Measurements from ENCODE around the gene COL6A5.

The COL6A5 gene

DNA sequence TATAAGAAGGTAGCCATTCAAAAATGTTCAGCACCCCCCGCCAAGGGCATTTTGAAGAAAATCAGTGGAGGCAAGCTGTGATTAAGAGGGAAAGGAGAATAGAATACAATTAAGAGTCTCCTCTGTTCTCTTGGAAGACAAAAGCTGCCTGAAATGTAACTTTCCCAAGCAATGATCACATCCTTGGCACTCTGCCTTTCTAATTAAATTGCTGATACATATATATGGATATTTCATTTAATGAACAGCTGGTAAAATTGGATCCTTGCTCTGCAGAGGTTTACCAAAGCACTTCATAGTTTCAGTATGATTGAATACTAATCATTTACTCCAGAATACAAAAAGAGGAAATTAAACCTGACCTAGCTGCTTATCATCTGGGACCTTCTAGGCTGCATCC is 182.0 kb downstream of the COL6A5 start:
- no peak for ATAC-seq

DNA sequence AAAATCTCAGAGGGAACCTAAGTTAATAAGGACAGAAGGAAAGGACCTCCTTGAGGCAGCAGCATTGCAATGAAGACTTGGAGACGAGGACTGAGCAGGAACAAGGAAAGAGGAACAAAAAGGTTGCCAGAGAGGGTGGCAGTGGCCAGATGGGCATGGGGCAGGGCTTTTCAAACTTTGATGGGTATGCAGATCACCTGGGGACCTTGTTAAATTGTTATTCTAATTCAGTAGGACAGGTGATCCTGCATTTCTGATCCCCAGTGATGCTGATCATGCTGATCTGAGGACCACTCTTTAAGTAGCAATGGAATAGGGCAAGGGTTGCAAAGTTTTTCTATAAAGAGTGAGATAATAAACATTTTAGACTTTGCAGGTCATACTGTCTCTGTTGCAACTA is 182.6 kb downstream of the COL6A5 start:
- ATAC-seq: no peak

DNA sequence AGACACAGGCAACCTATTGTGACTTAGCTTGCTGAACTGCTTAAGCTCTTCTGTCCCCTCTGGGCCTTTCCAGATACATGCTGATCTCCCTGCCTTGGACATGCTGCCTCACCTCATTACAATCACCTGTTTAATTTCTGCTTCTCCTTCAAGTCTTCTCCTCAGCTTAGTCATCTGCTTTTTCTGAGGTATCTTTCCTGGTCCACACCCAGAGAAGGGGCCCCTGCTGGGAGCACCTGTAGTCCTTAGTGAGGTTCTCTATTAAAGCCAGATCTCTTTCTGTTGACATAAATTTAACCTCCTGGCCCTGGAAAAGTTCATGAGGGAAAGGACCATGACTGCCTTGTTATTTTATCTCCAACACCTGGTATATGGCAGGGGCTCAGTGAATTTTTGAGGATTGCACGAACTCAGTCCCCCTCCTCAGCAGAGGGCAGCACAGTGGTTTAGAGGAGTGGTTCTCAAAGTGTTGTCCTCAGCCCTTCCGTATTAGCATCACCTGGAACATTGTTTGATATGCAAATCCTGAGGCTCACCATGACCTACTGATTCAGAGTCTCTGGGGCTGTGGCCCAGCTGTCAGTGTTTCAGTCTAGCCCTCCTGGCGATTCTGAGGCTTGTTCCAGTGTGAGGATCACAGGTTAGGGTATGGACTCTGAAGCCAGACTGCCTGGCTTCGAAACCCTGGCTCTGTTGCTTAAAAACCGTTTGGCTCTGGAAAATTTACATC is 184.2 kb downstream of the COL6A5 start:
- no peak for ATAC-seq

DNA sequence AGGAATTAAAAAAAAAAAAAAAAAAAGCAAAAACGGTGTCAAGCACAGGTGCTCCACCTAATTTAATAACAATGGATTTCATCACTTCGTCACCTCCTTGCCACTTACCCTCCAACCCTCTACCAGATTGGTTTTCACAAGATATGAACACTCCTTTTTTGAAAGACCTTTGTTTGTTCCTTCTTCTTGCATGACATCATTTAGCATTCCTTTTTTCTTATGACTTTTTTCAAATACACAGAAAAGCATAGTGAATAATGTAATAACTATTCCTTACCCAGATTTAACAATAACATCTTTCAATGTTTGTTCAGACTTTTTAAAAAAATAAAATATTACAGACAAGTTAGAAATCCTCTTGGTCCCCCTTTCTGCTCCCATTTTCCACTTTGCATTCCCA is 187.8 kb downstream of the COL6A5 start:
- no peak for ATAC-seq
